IgD-negative memory B cell (primary cell): ENCODE measurements around the gene NADK2. TPM values are rescaled to one million over a fixed set of nuclear protein-coding genes. Genes with fewer than 3 reads are reported as not detected.
"Not testable (repeated sequence)": the region's sequence is repeated elsewhere in the genome, so short reads cannot be mapped to it uniquely, and the experiment has no call there.

ENCODE experiments used
- H3K27ac Mint-ChIP-seq, 3 donors: one replicate each; pipeline ENCODE4 v1.8.0; 2020 to 2022; ENCODE audit warnings: mild to moderate bottlenecking in 3 of 3, mixed read lengths in 3 of 3, moderate library complexity in 1 of 3
- H3K27me3 Mint-ChIP-seq: one replicate; pipeline ENCODE4 v1.8.0; 2021; ENCODE audit warnings: mixed read lengths
- H3K36me3 Mint-ChIP-seq: one replicate; pipeline ENCODE4 v1.8.0; 2020; ENCODE audit warnings: mild to moderate bottlenecking, mixed read lengths
- H3K4me1 Mint-ChIP-seq, 3 donors: one replicate each; pipeline ENCODE4 v1.8.0; 2020 to 2022; ENCODE audit warnings: mixed read lengths in 3 of 3, mild to moderate bottlenecking in 1 of 3
- H3K4me3 Mint-ChIP-seq, 4 donors: one replicate each; pipeline ENCODE4 v1.8.0; 2020 to 2022; ENCODE audit warnings: mild to moderate bottlenecking in 4 of 4, mixed read lengths in 4 of 4, moderate library complexity in 3 of 4
- H3K9me3 Mint-ChIP-seq, 3 donors: one replicate each; pipeline ENCODE4 v1.8.0; 2020 to 2021; ENCODE audit warnings: mixed read lengths in 3 of 3, mild to moderate bottlenecking in 1 of 3
- polyA plus RNA-seq: library from polyadenylated mRNA; unstranded; fragments of 300-500 nt; fragmentation: Illumina TruSeq; gene quantifications from one replicate; pipeline ENCODE4 v1.2.3, GENCODE V29; 2021

NADK2 gene
- polyA plus RNA-seq, 1 donor from 2014 or later, result 4.1 TPM

GRCh38 chr5:36205329-36205728 lies 36.4 kb downstream of the NADK2 start:
- no peak overlapping the region for H3K27ac Mint-ChIP-seq

GRCh38 chr5:36202521-36202961 lies 39.2 kb downstream of the NADK2 start:
- H3K9me3 Mint-ChIP-seq, result no peaks in the 10 kb centered on the region
- H3K36me3 Mint-ChIP-seq, result peaks cover 7% of the 10 kb centered on the region
- H3K4me3 Mint-ChIP-seq, result no peak overlapping the region
- H3K27me3 Mint-ChIP-seq, result no peaks in the 10 kb centered on the region
- H3K4me1 Mint-ChIP-seq, result no peaks in the 10 kb centered on the region
- no peak overlapping the region for H3K27ac Mint-ChIP-seq

More at GRCh38 chr5:36205329-36205728, 36.4 kb downstream of the NADK2 start:
- Mint-ChIP-seq H3K9me3 (no peaks in the 10 kb centered on the region), H3K27me3 (no peaks in the 10 kb centered on the region), H3K36me3 (peaks cover 5% of the 10 kb centered on the region), H3K4me3 (no peak overlapping the region), H3K4me1 (no peaks in the 10 kb centered on the region)

- H3K27ac Mint-ChIP-seq, result no peak overlapping the region
- no peak overlapping the region for H3K4me3 Mint-ChIP-seq
- H3K36me3 Mint-ChIP-seq, result peaks cover 9% of the 10 kb centered on the region
- H3K27me3 Mint-ChIP-seq, result no peaks in the 10 kb centered on the region
- H3K9me3 Mint-ChIP-seq, result no peaks in the 10 kb centered on the region
- H3K4me1 Mint-ChIP-seq, result no peaks in the 10 kb centered on the region
Observed at GRCh38 chr5:36200513-36200912, 41.2 kb downstream of the NADK2 start.

GRCh38 chr5:36199620-36200019 lies 42.1 kb downstream of the NADK2 start:
- no peaks in the 10 kb centered on the region for H3K9me3 Mint-ChIP-seq
- no peak overlapping the region for H3K4me3 Mint-ChIP-seq
- no peaks in the 10 kb centered on the region for H3K4me1 Mint-ChIP-seq
- peaks cover 6% of the 10 kb centered on the region for H3K36me3 Mint-ChIP-seq
- H3K27ac Mint-ChIP-seq, result no peak overlapping the region
- no peaks in the 10 kb centered on the region for H3K27me3 Mint-ChIP-seq

GRCh38 chr5:36198783-36199182 lies 42.9 kb downstream of the NADK2 start:
- not testable (repeated sequence) for H3K9me3 Mint-ChIP-seq, H3K27ac Mint-ChIP-seq, H3K36me3 Mint-ChIP-seq

GRCh38 chr5:36198281-36198680 lies 43.4 kb downstream of the NADK2 start:
- no peaks in the 10 kb centered on the region for H3K4me1 Mint-ChIP-seq
- H3K4me3 Mint-ChIP-seq, result no peak overlapping the region
- peaks cover 6% of the 10 kb centered on the region for H3K36me3 Mint-ChIP-seq
- H3K27me3 Mint-ChIP-seq, result no peaks in the 10 kb centered on the region
- H3K27ac Mint-ChIP-seq, result no peak overlapping the region
- H3K9me3 Mint-ChIP-seq, result no peaks in the 10 kb centered on the region

More at GRCh38 chr5:36198783-36199182, 42.9 kb downstream of the NADK2 start:
- not testable (repeated sequence) for H3K4me1 Mint-ChIP-seq, H3K4me3 Mint-ChIP-seq, H3K27me3 Mint-ChIP-seq

- Mint-ChIP-seq H3K4me3 (no peak overlapping the region), H3K27me3 (no peaks in the 10 kb centered on the region), H3K36me3 (peaks cover 16% of the 10 kb centered on the region), H3K9me3 (peaks cover 0 to 3% (median 1%) of the 10 kb centered on the region in 3 donors), H3K27ac (no peak overlapping the region), H3K4me1 (no peaks in the 10 kb centered on the region)
Observed at GRCh38 chr5:36193746-36194145, 48.0 kb downstream of the NADK2 start.

GRCh38 chr5:36184408-36184807 lies 57.3 kb downstream of the NADK2 start:
- not testable (repeated sequence) for H3K9me3 Mint-ChIP-seq, H3K27ac Mint-ChIP-seq, H3K27me3 Mint-ChIP-seq, H3K4me1 Mint-ChIP-seq
- H3K4me3 Mint-ChIP-seq, result peak overlapping the region in 1 of 4 donors; percentile 4
- H3K36me3 Mint-ChIP-seq, result peaks cover 23% of the 10 kb centered on the region

- Mint-ChIP-seq H3K27ac (peak overlapping the region in 1 of 3 donors; percentile 43), H3K36me3 (peaks cover 16% of the 10 kb centered on the region), H3K27me3 (no peaks in the 10 kb centered on the region), H3K4me3 (no peak overlapping the region), H3K9me3 (no peaks in the 10 kb centered on the region), H3K4me1 (peaks cover 6 to 10% (median 7%) of the 10 kb centered on the region in 3 donors)
Observed at GRCh38 chr5:36181774-36182173, 60.0 kb downstream of the NADK2 start.

GRCh38 chr5:36180556-36181350 lies 61.0 kb downstream of the NADK2 start:
- Mint-ChIP-seq H3K36me3 (peaks cover 16% of the 10 kb centered on the region), H3K4me1 (peaks cover 7 to 11% (median 10%) of the 10 kb centered on the region in 3 donors), H3K9me3 (no peaks in the 10 kb centered on the region), H3K27ac (no peak overlapping the region), H3K27me3 (no peaks in the 10 kb centered on the region), H3K4me3 (no peak overlapping the region)

GRCh38 chr5:36179950-36180349 lies 61.8 kb downstream of the NADK2 start:
- Mint-ChIP-seq H3K9me3 (no peaks in the 10 kb centered on the region), H3K4me3 (no peak overlapping the region), H3K27me3 (no peaks in the 10 kb centered on the region), H3K4me1 (peaks cover 8 to 11% (median 10%) of the 10 kb centered on the region in 3 donors), H3K27ac (peak overlapping the region in 1 of 3 donors; percentile 73), H3K36me3 (peaks cover 15% of the 10 kb centered on the region)

- Mint-ChIP-seq H3K9me3 (no peaks in the 10 kb centered on the region), H3K27ac (peak overlapping the region in 1 of 3 donors; percentile 43), H3K36me3 (peaks cover 10% of the 10 kb centered on the region), H3K27me3 (no peaks in the 10 kb centered on the region), H3K4me1 (peaks cover 10 to 14% (median 11%) of the 10 kb centered on the region in 3 donors), H3K4me3 (no peak overlapping the region)
Observed at GRCh38 chr5:36178524-36178890, 63.2 kb downstream of the NADK2 start.

GRCh38 chr5:36177715-36178523 lies 63.8 kb downstream of the NADK2 start:
- no peaks in the 10 kb centered on the region for H3K9me3 Mint-ChIP-seq
- peak overlapping the region in 1 of 3 donors; percentile 40 for H3K27ac Mint-ChIP-seq
- peaks cover 10 to 14% (median 11%) of the 10 kb centered on the region in 3 donors for H3K4me1 Mint-ChIP-seq
- H3K4me3 Mint-ChIP-seq, result peak overlapping the region in 1 of 4 donors; percentile 30
- peaks cover 10% of the 10 kb centered on the region for H3K36me3 Mint-ChIP-seq
- no peaks in the 10 kb centered on the region for H3K27me3 Mint-ChIP-seq

- H3K27ac Mint-ChIP-seq, result peak overlapping the region in 2 of 3 donors; percentile 3 to 40
- H3K27me3 Mint-ChIP-seq, result no peaks in the 10 kb centered on the region
- no peaks in the 10 kb centered on the region for H3K9me3 Mint-ChIP-seq
- peaks cover 5% of the 10 kb centered on the region for H3K36me3 Mint-ChIP-seq
- H3K4me3 Mint-ChIP-seq, result peak overlapping the region in 1 of 4 donors; percentile 30
- H3K4me1 Mint-ChIP-seq, result peaks cover 10 to 14% (median 11%) of the 10 kb centered on the region in 3 donors
Observed at GRCh38 chr5:36177154-36177553, 64.6 kb downstream of the NADK2 start.

- Mint-ChIP-seq H3K27me3 (no peaks in the 10 kb centered on the region), H3K36me3 (peaks cover 6% of the 10 kb centered on the region), H3K4me1 (peaks cover 10 to 14% (median 11%) of the 10 kb centered on the region in 3 donors), H3K4me3 (no peak overlapping the region), H3K9me3 (no peaks in the 10 kb centered on the region), H3K27ac (peak overlapping the region in 1 of 3 donors; percentile 76)
Observed at GRCh38 chr5:36175043-36175442, 66.7 kb downstream of the NADK2 start.
